ENCODE measurements around the gene MTTP.

DNA sequence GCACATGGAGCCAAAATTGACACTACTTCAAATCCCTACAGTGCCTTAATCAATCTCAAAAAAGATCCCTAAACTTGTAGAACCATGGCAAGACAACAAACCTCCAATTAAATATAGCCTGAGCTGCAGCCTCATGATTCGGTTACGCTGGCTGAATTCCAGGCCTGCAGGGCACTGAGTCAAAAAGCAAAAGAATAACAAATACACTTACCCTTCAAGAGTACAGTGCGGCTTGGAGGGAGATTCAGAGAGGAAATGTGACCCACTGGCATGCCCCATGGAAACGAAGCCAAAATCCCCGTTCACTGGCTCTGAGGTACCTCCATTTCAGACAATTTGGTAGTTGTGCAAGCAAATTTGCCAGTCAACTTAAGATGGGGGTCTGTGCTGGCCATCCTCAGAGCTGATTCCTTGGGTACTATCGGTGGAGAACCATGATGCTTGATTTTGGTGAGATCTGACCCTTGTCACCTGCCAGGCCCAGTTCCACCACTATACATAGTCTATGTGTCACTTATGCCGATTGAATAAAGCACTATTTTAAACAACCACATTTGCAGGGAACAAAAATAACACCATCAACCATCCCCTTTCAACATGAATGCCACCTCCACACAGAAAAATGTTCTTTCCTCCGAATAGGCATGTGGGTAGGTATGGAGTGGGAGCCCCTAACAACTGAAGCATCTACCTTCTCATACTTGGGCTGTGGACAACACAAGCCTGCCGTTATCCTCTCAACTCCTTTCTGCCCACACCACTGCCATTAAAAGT lies 80.9 kb downstream of the MTTP start:
- TF ChIP-seq, protein P1, sequence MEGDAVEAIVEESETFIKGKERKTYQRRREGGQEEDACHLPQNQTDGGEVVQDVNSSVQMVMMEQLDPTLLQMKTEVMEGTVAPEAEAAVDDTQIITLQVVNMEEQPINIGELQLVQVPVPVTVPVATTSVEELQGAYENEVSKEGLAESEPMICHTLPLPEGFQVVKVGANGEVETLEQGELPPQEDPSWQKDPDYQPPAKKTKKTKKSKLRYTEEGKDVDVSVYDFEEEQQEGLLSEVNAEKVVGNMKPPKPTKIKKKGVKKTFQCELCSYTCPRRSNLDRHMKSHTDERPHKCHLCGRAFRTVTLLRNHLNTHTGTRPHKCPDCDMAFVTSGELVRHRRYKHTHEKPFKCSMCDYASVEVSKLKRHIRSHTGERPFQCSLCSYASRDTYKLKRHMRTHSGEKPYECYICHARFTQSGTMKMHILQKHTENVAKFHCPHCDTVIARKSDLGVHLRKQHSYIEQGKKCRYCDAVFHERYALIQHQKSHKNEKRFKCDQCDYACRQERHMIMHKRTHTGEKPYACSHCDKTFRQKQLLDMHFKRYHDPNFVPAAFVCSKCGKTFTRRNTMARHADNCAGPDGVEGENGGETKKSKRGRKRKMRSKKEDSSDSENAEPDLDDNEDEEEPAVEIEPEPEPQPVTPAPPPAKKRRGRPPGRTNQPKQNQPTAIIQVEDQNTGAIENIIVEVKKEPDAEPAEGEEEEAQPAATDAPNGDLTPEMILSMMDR (IDR thresholded peaks at IDR 0.05; ENCODE audit: low read length), result no peak
- no peak for TF ChIP-seq EZH2 (IDR thresholded peaks at IDR 0.05; ENCODE audit: borderline replicate concordance, low read length)

Measured in OCI-LY1 (cell line).